GM21825 (cell line): ENCODE measurements around the gene VPS25.
"Not testable (repeated sequence)": the region's sequence is repeated elsewhere in the genome, so short reads cannot be mapped to it uniquely, and the experiment has no call there.

Experiments
- ATAC-seq: cut with Tn5 transposase; IDR thresholded peaks from one replicate; pipeline ENCODE4 v1.9.1; 2021; ENCODE audit warnings: mild to moderate bottlenecking, moderate library complexity; ENCODE audit not compliant: unreplicated experiment

The VPS25 gene

GRCh38 chr17:42767512-42767911 lies 5.7 kb upstream of the VPS25 start:
- no peak for ATAC-seq

GRCh38 chr17:42768006-42768405 lies 5.2 kb upstream of the VPS25 start:
- not testable (repeated sequence) for ATAC-seq

GRCh38 chr17:42769964-42770363 lies 3.3 kb upstream of the VPS25 start:
- not testable (repeated sequence) for ATAC-seq

GRCh38 chr17:42772945-42773289 lies 332 bp upstream of the VPS25 start:
- no peak for ATAC-seq

- no peak for ATAC-seq
Observed at GRCh38 chr17:42774066-42774745, 957 bp downstream of the VPS25 start.

GRCh38 chr17:42775534-42776098 lies 2.4 kb downstream of the VPS25 start:
- no peak for ATAC-seq

GRCh38 chr17:42778570-42778969 lies 5.3 kb downstream of the VPS25 start:
- ATAC-seq, result no peak

GRCh38 chr17:42779304-42779935 lies 6.2 kb downstream of the VPS25 start:
- ATAC-seq, result no peak

- ATAC-seq, result no peak
Observed at GRCh38 chr17:42779936-42780850, 6.9 kb downstream of the VPS25 start, which contains the start of gene WNK4. WNK4 (plus strand) TSS chr17:42780610; CDS start chr17:42780699, 89 bp downstream.

GRCh38 chr17:42780851-42781638 lies 7.8 kb downstream of the VPS25 start:
- no peak for ATAC-seq

- no peak for ATAC-seq
Observed at GRCh38 chr17:42781639-42782165, 8.5 kb downstream of the VPS25 start.

- no peak for ATAC-seq
Observed at GRCh38 chr17:42782166-42783061, 9.2 kb downstream of the VPS25 start.

GRCh38 chr17:42783062-42783790 lies 10.0 kb downstream of the VPS25 start:
- no peak for ATAC-seq

- ATAC-seq, result no peak
Observed at GRCh38 chr17:42783791-42784138, 10.5 kb downstream of the VPS25 start.

- ATAC-seq, result no peak
Observed at GRCh38 chr17:42784409-42784808, 11.2 kb downstream of the VPS25 start.

- no peak for ATAC-seq
Observed at GRCh38 chr17:42784811-42785592, 11.8 kb downstream of the VPS25 start.

- no peak for ATAC-seq
Observed at GRCh38 chr17:42787266-42787665, 14.0 kb downstream of the VPS25 start.

- no peak for ATAC-seq
Observed at GRCh38 chr17:42791948-42792347, 18.7 kb downstream of the VPS25 start.
